KMS-11 (cell line): Measurements from ENCODE around the gene RCAN1.

ENCODE experiments used
- H2AFZ ChIP-seq: fragments of 200-600 bp; sonication (generic); 2 replicates; pipeline ENCODE4 v1.6.1; 2016; ENCODE audit warnings: antibody characterized with exemption, mixed run types, low read depth
- H3K27ac ChIP-seq: fragments of 200-600 bp; sonication (generic); 2 replicates; pipeline ENCODE4 v1.6.1; 2016; ENCODE audit warnings: mild to moderate bottlenecking, mixed run types
- H3K27me3 ChIP-seq: fragments of 200-600 bp; sonication (generic); 2 replicates; pipeline ENCODE4 v1.6.1; 2017; ENCODE audit warnings: mild to moderate bottlenecking, low read depth, mixed run types, moderate library complexity; ENCODE audit not compliant: insufficient read depth
- H3K36me3 ChIP-seq: fragments of 200-600 bp; sonication (generic); 2 replicates; pipeline ENCODE4 v1.6.1; 2017; ENCODE audit warnings: mild to moderate bottlenecking, mixed run types; ENCODE audit not compliant: insufficient read depth
- H3K4me1 ChIP-seq: fragments of 200-600 bp; sonication (generic); 2 replicates; pipeline ENCODE4 v1.6.1; 2016; ENCODE audit warnings: mild to moderate bottlenecking, low read depth, mixed run types; ENCODE audit not compliant: poor library complexity, severe bottlenecking
- H3K4me2 ChIP-seq: fragments of 200-600 bp; sonication (generic); 2 replicates; pipeline ENCODE4 v1.7.0; 2016; ENCODE audit warnings: mild to moderate bottlenecking, mixed run types
- H3K4me3 ChIP-seq: fragments of 200-600 bp; sonication (generic); IDR thresholded peaks from 2 replicates; pipeline ENCODE4 v1.6.1; 2017; ENCODE audit warnings: low read depth, low read length, mixed read lengths; ENCODE audit not compliant: insufficient read depth
- H3K79me2 ChIP-seq: fragments of 200-600 bp; sonication (generic); 2 replicates; pipeline ENCODE4 v1.6.1; 2016; ENCODE audit warnings: low read depth, mixed run types; ENCODE audit not compliant: insufficient read depth
- H3K9ac ChIP-seq: fragments of 200-600 bp; sonication (generic); 2 replicates; pipeline ENCODE4 v1.6.1; 2016; ENCODE audit warnings: mild to moderate bottlenecking, mixed run types
- H4K20me1 ChIP-seq: fragments of 200-600 bp; sonication (generic); 2 replicates; pipeline ENCODE4 v1.6.1; 2016; ENCODE audit warnings: mild to moderate bottlenecking, mixed run types; ENCODE audit not compliant: insufficient read depth
- CTCF ChIP-seq: fragments of 200-600 bp; sonication (generic); conservative IDR thresholded peaks from 2 replicates; pipeline ENCODE4 v1.6.1; 2017; ENCODE audit warnings: low read depth, mild to moderate bottlenecking, antibody characterized with exemption, low read length, moderate library complexity, mixed read lengths

RCAN1 gene

DNA sequence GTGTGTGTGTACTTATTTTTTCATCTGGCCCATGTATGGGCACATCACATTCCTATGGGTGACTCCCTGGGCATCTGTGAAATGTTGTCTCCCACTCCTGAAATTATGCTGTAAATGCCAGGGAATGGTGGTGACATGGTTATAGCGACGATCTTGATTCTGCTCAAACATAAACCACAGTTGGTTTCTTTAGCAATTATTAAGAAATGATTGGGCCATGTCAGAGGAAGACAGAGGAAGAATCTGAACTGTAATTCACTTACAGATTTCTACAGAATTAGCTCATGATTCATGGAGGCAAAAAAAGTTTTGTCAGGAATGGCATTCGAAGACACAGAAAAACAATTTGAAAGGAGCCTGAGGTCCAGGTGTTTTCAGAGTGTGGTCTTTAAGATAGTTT, 77.1 kb downstream of the RCAN1 start:
- Histone ChIP-seq H3K4me3 (no peak overlapping the region), H3K79me2 (no peaks in the 10 kb centered on the region), H3K4me2 (no peak overlapping the region), H3K36me3 (no peaks in the 10 kb centered on the region), H4K20me1 (no peaks in the 10 kb centered on the region), H3K27me3 (no peaks in the 10 kb centered on the region), H2AFZ (no peak overlapping the region), H3K27ac (no peak overlapping the region), H3K4me1 (peaks cover 15% of the 10 kb centered on the region), H3K9ac (no peak overlapping the region)
- TF ChIP-seq CTCF, result no peak

DNA sequence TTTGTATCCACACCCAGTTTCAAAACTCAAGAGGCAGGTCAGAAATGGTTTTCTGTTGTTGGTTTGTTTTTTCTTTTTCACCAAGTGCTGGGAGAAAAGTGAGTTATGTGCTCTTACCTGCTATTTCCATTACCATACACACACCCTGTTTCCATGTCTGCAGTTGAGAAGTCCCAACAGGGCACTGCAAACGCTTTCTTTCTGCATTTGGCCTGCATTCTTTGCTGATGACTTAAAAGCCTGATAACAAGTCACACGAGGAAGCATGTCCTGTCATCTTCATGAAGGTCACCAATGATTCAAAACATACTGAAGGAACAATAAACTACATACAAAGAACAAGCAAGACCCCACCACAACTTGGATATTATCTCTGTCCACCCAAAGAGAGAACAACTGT, 78.1 kb downstream of the RCAN1 start:
- Histone ChIP-seq H3K9ac (no peak overlapping the region), H3K27ac (no peak overlapping the region)
- no peak for TF ChIP-seq CTCF

GRCh38 chr21:34536311-34536710, 78.6 kb downstream of the RCAN1 start:
- no peak overlapping the region for H3K4me2 ChIP-seq
- H3K27me3 ChIP-seq, result no peaks in the 10 kb centered on the region
- H3K79me2 ChIP-seq, result no peaks in the 10 kb centered on the region
- peaks cover 15% of the 10 kb centered on the region for H3K4me1 ChIP-seq
- no peak overlapping the region for H3K27ac ChIP-seq
- H3K36me3 ChIP-seq, result no peaks in the 10 kb centered on the region
- no peaks in the 10 kb centered on the region for H4K20me1 ChIP-seq
- TF ChIP-seq CTCF, result no peak
- no peak overlapping the region for H2AFZ ChIP-seq
- H3K9ac ChIP-seq, result no peak overlapping the region
- H3K4me3 ChIP-seq, result no peak overlapping the region

More for the DNA sequence above, 78.1 kb downstream of the RCAN1 start:
- Histone ChIP-seq H3K4me3 (no peak overlapping the region), H3K4me1 (peaks cover 15% of the 10 kb centered on the region), H3K27me3 (no peaks in the 10 kb centered on the region), H4K20me1 (no peaks in the 10 kb centered on the region), H2AFZ (no peak overlapping the region), H3K4me2 (no peak overlapping the region), H3K79me2 (no peaks in the 10 kb centered on the region), H3K36me3 (no peaks in the 10 kb centered on the region)

GRCh38 chr21:34535886-34536285, 79.0 kb downstream of the RCAN1 start:
- TF ChIP-seq CTCF, result no peak
- Histone ChIP-seq H3K4me1 (peaks cover 15% of the 10 kb centered on the region), H3K36me3 (no peaks in the 10 kb centered on the region), H3K79me2 (no peaks in the 10 kb centered on the region), H3K4me3 (no peak overlapping the region), H3K4me2 (no peak overlapping the region), H3K27ac (no peak overlapping the region), H3K9ac (no peak overlapping the region), H3K27me3 (no peaks in the 10 kb centered on the region), H2AFZ (no peak overlapping the region), H4K20me1 (no peaks in the 10 kb centered on the region)
